NCI-H1694 treated with DMSO at 0.1 percent for 48 hours (cell line): ENCODE data around the gene CBL.

ENCODE experiments used
- DNase-seq: peaks from one replicate; lab custom pipeline; 2025; lab: John Stamatoyannopoulos, UW

The CBL gene

DNA sequence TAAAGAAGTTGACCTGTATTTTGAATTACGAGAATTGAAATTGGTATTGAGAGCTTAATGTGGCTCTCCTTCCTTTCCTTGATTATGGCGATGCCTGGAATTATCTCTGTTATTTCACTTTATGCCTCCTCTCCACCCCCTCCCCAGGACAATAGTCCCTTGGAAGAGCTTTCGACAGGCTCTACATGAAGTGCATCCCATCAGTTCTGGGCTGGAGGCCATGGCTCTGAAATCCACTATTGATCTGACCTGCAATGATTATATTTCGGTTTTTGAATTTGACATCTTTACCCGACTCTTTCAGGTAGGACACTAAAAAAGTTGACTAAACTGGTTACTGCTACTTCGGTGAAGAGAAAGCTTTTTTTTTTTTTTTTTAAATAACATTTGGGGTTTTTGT, 67.6 kb downstream of the CBL start:
- DNase-seq: no peak

DNA sequence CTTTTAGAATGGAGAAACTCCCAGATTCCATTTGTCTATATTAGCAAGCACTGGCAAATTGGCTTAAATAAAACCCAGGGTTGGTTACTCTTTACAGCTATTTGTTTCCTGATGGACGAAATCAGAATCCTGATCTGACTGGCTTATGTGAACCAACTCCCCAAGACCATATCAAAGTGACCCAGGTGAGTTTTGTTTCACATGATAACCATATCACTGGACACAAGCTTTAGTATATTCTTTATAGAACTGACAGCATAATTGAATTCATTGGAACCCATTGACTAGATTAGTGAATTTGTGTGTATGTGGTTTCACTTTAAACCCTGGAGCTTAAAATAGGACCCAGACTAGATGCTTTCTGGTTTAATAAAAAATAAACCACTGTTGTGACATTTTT, 71.5 kb downstream of the CBL start:
- no peak for DNase-seq

DNA sequence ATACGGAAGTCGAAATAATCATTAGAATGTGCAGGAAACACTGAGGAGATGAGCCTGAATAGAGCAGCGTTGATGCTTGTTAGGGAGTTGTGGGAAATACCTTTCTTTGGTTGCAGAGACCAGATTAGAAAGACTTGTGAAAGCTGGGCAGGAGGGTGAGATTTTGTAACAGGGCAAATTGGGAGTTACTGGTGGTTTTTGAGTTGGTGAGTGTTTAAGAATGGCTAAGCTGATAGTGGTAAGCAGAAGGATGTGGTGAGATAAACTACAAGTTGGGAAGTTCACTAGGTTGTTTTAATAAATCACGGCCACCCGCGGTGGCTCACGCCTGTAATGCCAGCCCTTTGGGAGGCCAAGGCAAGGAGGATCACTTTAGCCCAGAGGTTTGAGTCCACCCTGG, 76.4 kb downstream of the CBL start:
- DNase-seq: no peak

DNA sequence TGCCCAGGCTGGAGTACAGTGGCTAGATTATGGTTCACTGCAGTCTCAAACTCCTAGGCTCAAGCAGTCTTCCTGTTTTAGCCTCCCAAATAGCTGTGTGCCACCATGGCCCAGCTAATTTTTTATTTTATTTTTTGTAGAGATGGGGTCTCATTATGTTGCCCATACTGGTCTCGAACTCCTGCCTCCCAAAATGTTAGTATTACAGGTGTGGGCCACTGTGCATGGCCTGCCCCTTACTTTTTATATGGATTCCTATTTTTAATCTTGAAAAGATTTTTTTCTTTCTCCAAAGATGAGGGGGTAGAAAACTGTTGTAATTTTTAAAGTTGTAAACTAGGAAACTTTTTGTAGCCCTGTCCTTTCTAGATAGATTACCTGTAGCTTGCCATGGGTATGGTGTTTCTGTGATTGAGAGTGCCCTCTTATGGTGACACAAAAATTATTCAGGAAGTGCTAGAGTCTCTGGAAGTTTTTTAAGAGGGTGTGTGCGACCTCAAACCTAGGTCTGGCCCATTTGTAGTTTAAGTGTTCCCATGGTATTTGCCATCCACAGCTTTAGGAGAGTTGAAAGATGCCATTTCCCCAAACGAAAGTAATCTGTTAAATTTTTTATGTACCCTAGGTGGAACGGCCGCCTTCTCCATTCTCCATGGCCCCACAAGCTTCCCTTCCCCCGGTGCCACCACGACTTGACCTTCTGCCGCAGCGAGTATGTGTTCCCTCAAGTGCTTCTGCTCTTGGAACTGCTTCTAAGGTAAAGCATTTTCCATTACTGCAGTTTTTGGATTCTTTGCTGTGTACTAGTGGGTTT, 78.4 kb downstream of the CBL start:
- DNase-seq: no peak

DNA sequence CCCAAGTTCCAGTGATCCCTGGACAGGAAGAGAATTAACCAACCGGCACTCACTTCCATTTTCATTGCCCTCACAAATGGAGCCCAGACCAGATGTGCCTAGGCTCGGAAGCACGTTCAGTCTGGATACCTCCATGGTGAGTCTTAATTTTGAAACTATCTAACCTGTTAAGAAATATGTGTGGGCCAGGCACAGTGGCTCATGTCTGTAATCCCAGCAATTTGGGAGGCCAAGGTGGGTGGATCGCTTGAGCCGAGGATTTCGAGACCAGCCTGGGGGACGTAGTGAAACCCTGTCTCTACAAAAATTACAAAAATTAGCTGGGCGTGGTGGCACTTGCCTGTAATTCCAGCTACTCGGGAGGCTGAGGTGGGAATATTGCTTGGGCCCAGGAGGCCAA, 79.3 kb downstream of the CBL start:
- DNase-seq: no peak

DNA sequence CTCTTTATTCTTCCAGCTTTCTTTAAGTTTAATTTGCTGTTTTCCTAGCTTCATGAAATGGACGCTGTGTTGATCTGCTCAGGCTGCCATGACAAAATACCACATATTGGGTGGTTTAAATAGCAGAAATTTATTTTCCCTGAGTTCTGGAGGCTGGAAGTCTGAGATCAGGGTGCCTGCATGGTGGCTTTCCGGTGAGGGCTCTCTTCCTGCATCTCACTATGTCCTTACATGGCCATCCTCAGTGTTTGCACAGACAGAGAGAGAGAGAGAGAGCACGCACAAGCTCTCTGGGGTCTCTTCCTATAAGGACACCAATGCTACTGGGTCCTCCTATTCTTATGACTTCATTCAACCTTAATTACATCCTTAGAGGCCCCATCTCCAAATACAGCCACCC, 82.1 kb downstream of the CBL start:
- DNase-seq: no peak

DNA sequence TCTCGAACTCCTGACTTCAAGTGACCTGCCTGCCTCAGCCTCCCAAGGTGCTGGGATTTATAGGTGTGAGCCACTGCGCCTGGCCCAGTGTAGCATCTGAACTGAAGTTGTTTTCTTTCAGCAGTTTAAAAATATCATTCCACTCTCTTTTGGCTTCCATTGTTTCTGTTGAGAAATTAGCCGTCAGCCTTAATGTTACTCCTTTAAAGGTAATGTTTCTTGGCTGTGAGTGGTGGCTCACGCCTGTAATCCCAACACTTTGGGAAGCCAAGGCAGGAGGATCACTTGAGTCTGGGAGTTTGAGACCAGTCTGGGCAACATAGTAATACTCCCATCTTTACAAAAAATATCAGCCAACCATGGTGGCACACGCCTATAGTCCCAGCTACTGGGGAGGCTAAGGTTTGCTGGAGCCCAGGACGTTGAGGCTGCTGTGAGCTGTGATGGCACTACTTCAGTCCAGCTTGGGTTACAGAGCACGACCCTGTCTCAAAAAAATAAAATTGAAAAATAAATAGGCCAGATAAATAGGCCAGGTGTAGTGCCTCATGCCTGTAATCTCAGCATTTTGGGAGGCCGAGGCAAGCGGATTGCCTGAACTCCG, 84.9 kb downstream of the CBL start:
- no peak for DNase-seq

DNA sequence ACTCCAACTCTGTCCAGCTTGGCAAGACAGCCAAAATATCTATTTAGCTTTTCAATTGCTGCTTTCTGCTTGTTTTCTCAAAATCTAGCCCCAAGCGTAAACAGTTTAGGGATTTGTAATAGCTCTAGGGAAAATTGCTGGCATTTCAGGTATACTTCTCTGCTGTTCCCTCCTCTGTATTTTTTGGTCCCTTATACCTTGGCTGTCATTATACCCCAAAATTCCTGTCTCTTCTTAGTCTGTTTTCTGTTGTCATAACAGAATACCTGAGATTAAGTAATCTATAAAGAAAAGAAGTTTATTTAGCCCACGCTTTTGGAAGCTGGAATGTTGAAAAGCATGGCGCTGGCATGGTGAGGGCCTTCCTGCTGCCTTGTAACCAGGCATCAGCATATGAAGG, 87.3 kb downstream of the CBL start:
- DNase-seq: no peak

DNA sequence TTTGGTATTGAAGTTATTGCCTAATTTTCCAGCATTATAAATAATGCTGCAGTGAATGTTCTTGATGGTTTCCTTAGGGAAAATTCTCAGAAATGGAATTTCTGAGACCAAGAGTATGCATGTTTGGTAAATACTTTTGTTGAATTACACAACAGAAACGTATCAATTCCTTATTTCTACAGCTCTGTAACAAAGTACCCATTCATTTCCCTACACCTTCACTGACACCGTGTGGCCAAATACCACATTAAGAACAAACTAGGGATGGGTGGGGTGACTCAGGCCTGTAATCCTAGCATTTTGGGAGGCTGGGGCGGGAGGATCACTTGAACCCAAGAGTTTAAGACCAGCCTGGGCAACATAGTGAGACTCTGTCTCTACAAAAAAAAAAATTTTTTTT, 89.0 kb downstream of the CBL start:
- no peak for DNase-seq

DNA sequence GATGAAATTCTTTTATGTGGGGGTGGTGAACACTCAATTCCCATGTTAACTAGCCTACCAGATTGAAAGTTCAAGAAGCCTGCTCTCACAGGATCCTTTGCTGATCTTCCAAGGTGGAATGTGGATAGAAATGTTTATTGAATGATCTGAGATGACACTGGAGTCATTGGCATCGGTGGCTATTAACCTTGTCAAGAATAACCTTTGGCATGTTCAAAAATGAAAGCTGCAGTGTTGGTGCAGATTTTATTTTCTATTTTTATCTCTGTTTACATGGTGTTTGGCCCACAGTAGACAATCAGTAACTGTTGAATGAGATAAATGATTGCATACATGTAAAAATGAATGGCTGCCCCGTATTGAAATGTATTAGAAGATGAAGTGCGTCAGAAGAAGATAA, 91.8 kb downstream of the CBL start:
- DNase-seq: no peak

DNA sequence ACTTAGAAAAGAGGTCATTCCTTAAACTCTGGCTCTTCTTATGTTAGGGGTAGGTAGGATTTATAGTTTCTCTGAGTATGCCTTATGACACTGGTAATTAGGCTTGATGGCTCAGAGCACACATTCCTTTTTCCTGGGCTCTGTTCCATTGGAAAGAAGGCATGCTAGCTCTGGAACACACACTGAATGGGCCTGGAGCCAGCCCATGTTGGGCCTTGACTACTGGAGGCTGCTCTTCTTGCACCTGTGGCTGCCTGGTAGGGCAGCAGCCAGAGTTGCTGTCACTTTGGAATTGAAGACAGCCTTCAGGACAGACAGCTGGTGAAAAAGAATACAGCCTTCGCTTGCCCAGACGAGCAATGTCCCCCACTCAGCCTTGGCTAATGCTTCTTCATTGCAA, 92.6 kb downstream of the CBL start:
- no peak for DNase-seq

DNA sequence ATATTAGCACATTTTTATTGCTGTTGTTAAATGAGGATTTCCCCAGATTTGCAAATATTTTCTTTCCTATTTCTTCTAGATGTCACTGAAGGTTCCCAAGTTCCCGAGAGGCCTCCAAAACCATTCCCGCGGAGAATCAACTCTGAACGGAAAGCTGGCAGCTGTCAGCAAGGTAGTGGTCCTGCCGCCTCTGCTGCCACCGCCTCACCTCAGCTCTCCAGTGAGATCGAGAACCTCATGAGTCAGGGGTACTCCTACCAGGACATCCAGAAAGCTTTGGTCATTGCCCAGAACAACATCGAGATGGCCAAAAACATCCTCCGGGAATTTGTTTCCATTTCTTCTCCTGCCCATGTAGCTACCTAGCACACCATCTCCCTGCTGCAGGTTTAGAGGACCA, 93.3 kb downstream of the CBL start:
- DNase-seq: no peak

DNA sequence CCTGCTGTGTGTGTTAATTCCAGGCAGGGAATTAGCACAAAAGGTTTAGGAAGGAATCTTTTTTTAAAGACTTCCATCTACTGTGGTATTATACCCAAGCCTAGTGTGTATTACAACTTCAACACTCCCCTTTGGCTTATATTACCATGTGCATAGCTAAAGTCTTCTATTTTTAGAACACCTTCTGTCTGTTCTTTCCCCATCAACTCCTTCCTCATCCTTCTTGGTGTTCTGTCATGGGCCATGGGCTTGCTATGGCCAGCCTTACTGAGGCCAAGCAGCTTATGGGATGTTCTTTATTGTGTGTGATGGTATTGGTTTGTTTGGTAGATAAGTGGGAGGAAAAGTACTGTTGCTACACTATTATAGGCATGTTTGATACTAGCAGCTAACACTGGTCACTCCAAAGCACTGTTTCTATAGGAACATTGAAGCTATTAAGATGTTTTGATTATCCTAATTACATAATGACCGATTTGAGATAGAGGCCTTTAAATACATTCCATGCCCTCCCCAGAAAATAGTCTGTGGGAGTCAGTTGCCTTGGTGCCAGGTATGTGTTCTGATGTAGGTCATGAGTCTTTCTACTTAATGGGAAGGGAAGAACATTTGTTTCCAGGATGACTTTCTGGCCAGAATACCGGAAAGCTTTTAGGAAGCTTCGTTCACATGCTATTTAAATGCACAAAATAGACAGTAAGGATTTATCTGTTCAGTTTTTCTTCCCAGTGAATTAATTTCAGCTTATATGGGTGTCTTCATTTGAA, 94.2 kb downstream of the CBL start:
- no peak for DNase-seq

DNA sequence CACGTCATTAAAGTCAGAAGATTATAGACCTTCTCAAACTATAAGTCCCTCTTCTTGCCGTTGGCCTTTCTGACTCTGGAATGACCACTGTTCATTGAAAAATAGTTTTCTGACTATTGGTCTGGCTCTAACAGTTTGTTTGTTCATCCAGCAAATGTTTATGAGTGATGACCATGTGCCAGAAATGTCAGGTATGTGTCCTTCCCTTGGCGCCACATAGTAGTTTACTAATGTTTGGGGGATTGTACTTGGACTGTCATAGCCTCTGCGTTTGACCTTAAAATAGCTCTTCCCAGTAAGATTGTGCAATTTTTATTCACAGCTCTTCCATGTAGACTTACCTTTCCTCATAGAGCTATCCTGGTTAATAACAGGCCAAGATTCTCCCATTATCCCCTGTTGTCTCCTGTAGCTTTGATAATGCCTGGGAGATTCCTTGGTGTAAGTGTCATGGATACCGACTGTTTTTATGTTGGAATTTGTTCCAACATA, 97.1 kb downstream of the CBL start:
- no peak for DNase-seq

DNA sequence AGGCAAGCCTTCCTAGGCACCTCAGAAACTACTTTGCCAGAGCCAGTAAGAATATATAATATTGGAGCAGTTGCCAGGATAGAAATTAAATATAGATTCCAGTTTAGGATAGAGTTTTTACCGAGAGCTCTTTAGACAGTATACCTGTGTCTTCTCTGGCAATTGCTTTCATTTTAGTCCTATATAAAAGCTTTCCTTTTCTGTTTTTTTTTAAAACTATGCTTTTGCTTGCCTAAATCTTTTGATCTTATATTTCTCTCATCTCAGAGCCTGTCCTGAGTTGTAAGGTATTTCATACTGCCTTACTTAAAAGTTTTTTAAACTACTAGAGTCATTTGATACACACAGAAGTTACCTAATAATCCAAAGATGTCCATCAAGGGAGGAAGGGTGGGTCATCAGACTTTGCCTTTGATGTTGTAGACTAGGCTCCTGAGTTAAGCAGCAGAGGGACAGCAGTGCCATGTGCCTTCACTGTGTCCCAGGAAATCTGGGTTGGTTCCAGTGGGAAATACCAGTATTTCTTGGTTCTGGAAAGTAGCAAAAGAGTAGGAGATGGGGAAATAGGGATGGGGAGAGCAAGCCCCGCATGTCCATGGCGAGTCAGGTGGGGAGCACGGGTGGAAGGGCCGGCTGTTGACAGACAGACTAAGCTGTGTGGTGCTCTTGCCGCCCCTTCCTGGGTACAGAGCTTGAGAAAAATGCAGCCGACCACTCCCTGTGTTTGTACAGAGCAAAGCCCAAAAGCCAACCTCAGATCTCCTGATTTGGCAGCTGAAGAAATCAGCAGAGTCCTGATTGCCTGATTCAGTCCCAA, 99.6 kb downstream of the CBL start:
- no peak for DNase-seq

DNA sequence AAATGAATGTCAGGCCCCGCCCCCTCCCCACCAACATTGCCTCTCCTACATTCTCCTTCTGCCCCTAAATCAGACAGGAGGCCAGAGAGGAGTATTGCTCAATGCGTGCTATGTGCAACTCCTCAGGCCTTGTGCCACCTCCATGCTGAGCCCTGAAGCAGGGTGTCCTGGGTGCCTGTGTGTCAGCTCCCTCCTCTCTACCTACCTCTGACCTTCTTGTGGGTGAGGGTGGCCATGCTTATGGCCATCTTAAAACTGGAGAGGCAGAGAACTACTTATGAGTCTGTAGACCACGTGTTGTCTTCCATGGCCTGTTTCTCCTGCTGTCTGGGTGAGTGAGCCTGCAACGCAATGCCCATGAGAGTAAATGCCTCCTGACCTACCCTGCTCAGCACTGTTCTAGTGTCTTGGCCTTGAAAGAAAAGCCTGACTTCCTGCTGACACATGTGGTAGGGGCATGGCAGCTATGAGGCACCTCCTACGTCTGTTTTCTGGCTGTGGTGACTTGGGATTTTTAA, 100.3 kb downstream of the CBL start:
- DNase-seq: no peak

DNA sequence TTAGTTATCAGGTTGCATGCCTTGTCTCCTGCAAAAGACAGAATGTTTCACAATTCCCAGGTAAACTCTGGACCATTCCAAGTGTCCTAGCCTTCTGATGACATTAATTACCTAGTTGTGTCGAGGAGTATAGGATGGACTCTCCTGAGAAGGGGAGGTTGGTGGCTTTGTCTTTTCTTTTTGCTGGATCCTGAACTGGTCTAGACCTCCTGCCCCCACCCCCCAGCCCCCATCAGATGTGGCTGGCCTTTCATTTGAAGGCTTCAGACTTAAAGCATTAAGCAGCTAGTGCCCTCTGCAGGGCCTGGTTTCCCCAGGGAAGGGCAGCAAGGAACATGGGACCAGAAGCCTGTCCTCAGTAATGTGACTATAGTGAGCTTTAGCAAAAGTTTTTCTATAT, 101.1 kb downstream of the CBL start:
- no peak for DNase-seq

DNA sequence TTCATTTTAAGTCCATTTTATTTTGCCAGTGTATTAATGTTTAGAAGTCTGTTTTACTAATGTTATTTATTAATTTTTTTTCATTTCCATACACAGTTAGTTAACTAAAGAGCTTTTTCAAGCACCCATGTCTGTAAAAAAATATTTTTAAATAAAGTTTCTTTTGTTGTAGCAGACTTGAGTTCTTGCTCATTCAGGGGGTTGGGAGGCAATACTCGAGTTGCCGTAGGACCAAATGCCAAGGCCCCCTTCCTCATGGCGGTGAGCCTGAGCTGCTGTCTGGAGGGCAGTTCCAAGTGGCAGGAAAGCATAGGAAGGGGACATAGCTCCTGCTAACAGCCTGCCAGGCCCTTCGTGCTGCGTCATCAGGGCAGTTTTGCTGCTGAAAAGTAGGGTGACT, 101.8 kb downstream of the CBL start:
- DNase-seq: no peak

DNA sequence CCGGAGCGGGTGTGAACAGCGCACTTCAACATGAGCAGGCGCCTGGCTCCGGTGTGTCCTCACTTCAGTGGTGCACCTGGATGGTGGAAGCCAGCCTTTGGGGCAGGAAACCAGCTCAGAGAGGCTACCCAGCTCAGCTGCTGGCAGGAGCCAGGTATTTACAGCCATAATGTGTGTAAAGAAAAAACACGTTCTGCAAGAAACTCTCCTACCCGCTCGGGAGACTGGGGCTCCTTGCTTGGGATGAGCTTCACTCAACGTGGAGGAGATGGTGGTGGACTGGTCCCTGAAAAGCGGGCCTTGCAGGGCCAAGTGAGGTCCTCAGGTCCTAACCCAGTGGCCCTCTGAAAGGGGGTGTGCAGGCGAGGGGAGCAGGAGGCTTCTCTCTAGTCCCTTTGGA, 103.3 kb downstream of the CBL start:
- no peak for DNase-seq

DNA sequence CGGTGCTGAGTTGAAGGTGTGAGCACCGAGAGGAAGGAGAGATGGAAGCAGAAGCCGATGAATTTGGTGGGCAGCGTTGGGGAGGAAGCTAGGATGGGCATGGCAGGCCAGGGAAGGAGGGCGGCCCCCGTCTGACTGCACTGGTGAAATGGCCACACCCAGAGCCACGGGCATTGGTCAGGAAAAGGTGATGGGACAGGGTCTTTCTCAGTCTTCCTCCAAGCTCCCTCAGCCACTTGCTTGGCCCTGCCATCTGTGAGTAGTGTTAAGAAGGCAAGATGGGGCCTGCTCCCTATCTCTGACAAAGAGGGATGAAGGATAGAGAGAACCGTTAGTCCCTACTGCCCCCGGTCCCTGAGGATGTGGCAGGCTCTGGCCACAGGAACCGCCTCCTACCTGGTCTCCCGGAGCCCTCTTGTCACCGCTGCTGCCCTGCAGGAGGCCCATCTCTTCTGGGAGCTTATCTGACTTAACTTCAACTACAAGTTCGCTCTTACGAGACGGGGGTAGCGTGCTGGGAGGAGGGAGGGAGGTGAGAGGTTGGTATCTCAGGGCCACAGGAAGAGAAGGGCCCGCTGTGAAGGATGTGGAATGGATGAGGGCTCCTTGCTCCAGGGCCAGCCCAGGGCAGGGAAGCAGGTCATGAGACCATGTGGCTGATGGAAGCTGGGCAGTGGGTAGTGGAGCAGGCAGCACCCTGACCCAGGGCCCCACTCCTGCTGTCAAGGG, 104.0 kb downstream of the CBL start:
- DNase-seq: no peak

DNA sequence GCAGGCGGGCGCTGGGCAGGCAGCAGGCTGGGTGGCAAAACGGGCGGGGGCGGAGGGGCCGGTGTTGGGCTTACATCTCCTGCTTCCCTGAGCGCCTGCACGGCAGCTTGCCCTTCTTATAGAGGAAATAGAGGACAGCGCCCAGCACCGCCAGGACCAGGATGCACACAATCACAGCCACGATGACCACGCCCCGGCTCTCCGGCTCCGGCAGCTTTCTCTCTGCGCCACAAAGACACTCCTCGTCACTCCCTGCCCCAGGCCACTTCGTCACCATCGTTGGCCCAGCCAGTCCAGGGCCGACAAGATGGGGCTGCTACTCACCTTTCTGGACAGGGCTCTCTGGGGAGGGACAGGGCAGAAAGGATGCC, 104.5 kb downstream of the CBL start:
- no peak for DNase-seq
